ENCODE data around the gene SERPINE2. TPM values are rescaled to one million over a fixed set of nuclear protein-coding genes. Genes with fewer than 3 reads are reported as not detected.

Gene SERPINE2
- total RNA-seq, 6 experiments from 2014 or later = 1.2 to 5.1 (median 2.1) TPM

GRCh38 chr2:223981241-223981640 is 57.8 kb downstream of the SERPINE2 start:
- H3K4me3 ChIP-seq = no peak overlapping the region
- H3K4me1 ChIP-seq = no peaks in the 10 kb centered on the region
- no CpG with 5 or more reads among the region's 1 CpG for WGBS (ENCODE audit: insufficient coverage, low coverage, low lambda C conversion rate, missing lambda C conversion rate)
- no peak overlapping the region for H3K27ac ChIP-seq
- no peaks in the 10 kb centered on the region for H3K36me3 ChIP-seq
- no peak for TF ChIP-seq POLR2A (IDR thresholded peaks at IDR 0.05)
- TF ChIP-seq CTCF (IDR thresholded peaks at IDR 0.05) = no peak
- H3K9me3 ChIP-seq = no peaks in the 10 kb centered on the region
- H3K27me3 ChIP-seq = no peaks in the 10 kb centered on the region
- ATAC-seq (no peak), DNase-seq (no peak)
- intact Hi-C loops (cut with DNase I) = no loop called here

- intact Hi-C loops (cut with DNase I) = no loop called here
- ATAC-seq (no peak), DNase-seq (no peak)
- no peaks in the 10 kb centered on the region for H3K4me1 ChIP-seq
- no peak overlapping the region for H3K27ac ChIP-seq
- H3K9me3 ChIP-seq = no peaks in the 10 kb centered on the region
- TF ChIP-seq CTCF (IDR thresholded peaks at IDR 0.05) = no peak
- TF ChIP-seq POLR2A (IDR thresholded peaks at IDR 0.05) = no peak
- no peaks in the 10 kb centered on the region for H3K36me3 ChIP-seq
- WGBS (ENCODE audit: insufficient coverage, low coverage, low lambda C conversion rate, missing lambda C conversion rate) = 91% methylated on average over 4 of the region's 4 CpGs
- H3K27me3 ChIP-seq = no peaks in the 10 kb centered on the region
- no peak overlapping the region for H3K4me3 ChIP-seq
Observed at GRCh38 chr2:223980803-223981202, 58.3 kb downstream of the SERPINE2 start.

- no peaks in the 10 kb centered on the region for H3K27me3 ChIP-seq
- no peak for DNase-seq
- TF ChIP-seq CTCF (IDR thresholded peaks at IDR 0.05) (no peak), POLR2A (IDR thresholded peaks at IDR 0.05) (no peak)
- H3K36me3 ChIP-seq = no peaks in the 10 kb centered on the region
- intact Hi-C loops (cut with DNase I) = no loop called here
- ATAC-seq = no peak
- H3K9me3 ChIP-seq = no peaks in the 10 kb centered on the region
- no peaks in the 10 kb centered on the region for H3K4me1 ChIP-seq
- 50% methylated on average over 1 of the region's 1 CpG for WGBS (ENCODE audit: insufficient coverage, low coverage, low lambda C conversion rate, missing lambda C conversion rate)
- H3K27ac ChIP-seq = no peak overlapping the region
- no peak overlapping the region for H3K4me3 ChIP-seq
Observed at GRCh38 chr2:223980397-223980735, 58.7 kb downstream of the SERPINE2 start.

- intact Hi-C loops (cut with DNase I) = no loop called here
- no peaks in the 10 kb centered on the region for H3K36me3 ChIP-seq
- TF ChIP-seq CTCF (IDR thresholded peaks at IDR 0.05) (no peak), POLR2A (IDR thresholded peaks at IDR 0.05) (no peak)
- no peak overlapping the region for H3K4me3 ChIP-seq
- no peaks in the 10 kb centered on the region for H3K4me1 ChIP-seq
- DNase-seq = no peak
- 61% methylated on average over 2 of the region's 2 CpGs for WGBS (ENCODE audit: insufficient coverage, low coverage, low lambda C conversion rate, missing lambda C conversion rate)
- no peak for ATAC-seq
- no peak overlapping the region for H3K27ac ChIP-seq
- H3K27me3 ChIP-seq = no peaks in the 10 kb centered on the region
- no peaks in the 10 kb centered on the region for H3K9me3 ChIP-seq
Observed at GRCh38 chr2:223979730-223980396, 59.2 kb downstream of the SERPINE2 start.

- Histone ChIP-seq H3K4me1 (no peaks in the 10 kb centered on the region), H3K4me3 (no peak overlapping the region), H3K9me3 (no peaks in the 10 kb centered on the region), H3K27me3 (no peaks in the 10 kb centered on the region), H3K36me3 (no peaks in the 10 kb centered on the region), H3K27ac (no peak overlapping the region)
- DNase-seq (no peak), ATAC-seq (no peak)
- 61% methylated on average over 4 of the region's 4 CpGs for WGBS (ENCODE audit: insufficient coverage, low coverage, low lambda C conversion rate, missing lambda C conversion rate)
- no peak for TF ChIP-seq POLR2A (IDR thresholded peaks at IDR 0.05)
- no peak for TF ChIP-seq CTCF (IDR thresholded peaks at IDR 0.05)
- intact Hi-C loops (cut with DNase I) = no loop called here
Observed at GRCh38 chr2:223978451-223978850, 60.6 kb downstream of the SERPINE2 start.
